Activated gamma-delta T cell treated with Interleukin-2 at 50 U/mL for 16 hours (primary cell): ENCODE measurements around the gene NCF4.
A peak's percentile ranks its signal among the peaks of the same experiment; 100 is the strongest.

Experiments used
- DNase-seq: peaks from one replicate; pipeline ENCODE4 v3.0.0-alpha.2; 2020

The NCF4 gene

GRCh38 chr22:36838119-36839030 lies 22.4 kb upstream of the NCF4 start:
- DNase-seq, result no peak

- DNase-seq, result no peak
Measured at GRCh38 chr22:36839356-36840073, 21.3 kb upstream of the NCF4 start.

GRCh38 chr22:36840106-36840505 lies 20.7 kb upstream of the NCF4 start:
- no peak for DNase-seq

GRCh38 chr22:36846271-36846670 lies 14.5 kb upstream of the NCF4 start:
- DNase-seq, result no peak

GRCh38 chr22:36846949-36847348 lies 13.9 kb upstream of the NCF4 start:
- DNase-seq, result no peak

- no peak for DNase-seq
Measured at GRCh38 chr22:36850056-36850455, 10.8 kb upstream of the NCF4 start.

- no peak for DNase-seq
Measured at GRCh38 chr22:36850682-36851081, 10.1 kb upstream of the NCF4 start.

GRCh38 chr22:36852056-36852973 lies 8.5 kb upstream of the NCF4 start:
- DNase-seq, result no peak

- peak; percentile 88 for DNase-seq
Measured at GRCh38 chr22:36853407-36854099, 7.3 kb upstream of the NCF4 start.

- DNase-seq, result no peak
Measured at GRCh38 chr22:36855478-36855877, 5.3 kb upstream of the NCF4 start.

- peak; percentile 97 for DNase-seq
Measured at GRCh38 chr22:36856121-36856791, 4.5 kb upstream of the NCF4 start.

- DNase-seq, result no peak
Measured at GRCh38 chr22:36856792-36857135, 4.0 kb upstream of the NCF4 start.

GRCh38 chr22:36858156-36858555 lies 2.6 kb upstream of the NCF4 start:
- DNase-seq, result no peak

GRCh38 chr22:36858966-36859365 lies 1.8 kb upstream of the NCF4 start:
- no peak for DNase-seq

- no peak for DNase-seq
Measured at GRCh38 chr22:36860017-36860416, 789 bp upstream of the NCF4 start.

GRCh38 chr22:36860438-36860820 lies 377 bp upstream of the NCF4 start:
- no peak for DNase-seq

GRCh38 chr22:36862251-36863242 lies 1.7 kb downstream of the NCF4 start:
- DNase-seq, result no peak

GRCh38 chr22:36863281-36863680 lies 2.5 kb downstream of the NCF4 start:
- DNase-seq, result no peak

GRCh38 chr22:36863979-36864378 lies 3.2 kb downstream of the NCF4 start:
- no peak for DNase-seq

GRCh38 chr22:36864454-36865215 lies 3.8 kb downstream of the NCF4 start:
- no peak for DNase-seq
